NB4 (cell line): Measurements from ENCODE around the gene STK24.

Experiments used
- CTCF ChIP-seq: IDR thresholded peaks from one replicate; pipeline ENCODE4 v1.5.1; 2012; ENCODE audit warnings: low read depth, low read length
- MAX ChIP-seq: IDR thresholded peaks from 2 replicates; pipeline ENCODE4 v1.6.1; 2011; ENCODE audit warnings: low read depth, low read length
- MYC ChIP-seq: IDR thresholded peaks from 2 replicates; pipeline ENCODE4 v1.6.1; 2011; ENCODE audit warnings: low read depth, low read length
- POLR2A ChIP-seq: IDR thresholded peaks from 2 replicates; pipeline ENCODE4 v1.6.1; 2011; ENCODE audit warnings: mild to moderate bottlenecking; ENCODE audit not compliant: insufficient read length; ENCODE audit errors: extremely low read depth

- TF ChIP-seq CTCF (no peak), POLR2A (no peak), MYC (no peak), MAX (no peak)
Measured at GRCh38 chr13:98462946-98463345, 114.0 kb downstream of the STK24 start.
